GM23338 (cell line): ENCODE measurements around the gene PLXND1. TPM values are rescaled to one million over a fixed set of nuclear protein-coding genes. Genes with fewer than 3 reads are reported as not detected.

Source experiments
- ATAC-seq: fragments of 200-7000 bp; cut with Tn5 transposase; 3 replicates; pipeline ENCODE4 v1.9.1; 2020
- DNase-seq: peaks from one replicate; pipeline ENCODE4 v3.0.0-alpha.2; 2015; ENCODE audit warnings: low spot score
- H2AFZ ChIP-seq: fragments of 200-600 bp; sonication (generic); 2 replicates; pipeline ENCODE4 v1.8.0; 2016; ENCODE audit warnings: antibody characterized with exemption, mild to moderate bottlenecking, moderate library complexity
- H3F3A ChIP-seq: fragments of 200-600 bp; sonication (generic); replicated peaks from 2 replicates; pipeline ENCODE4 v1.8.0; 2017; ENCODE audit warnings: antibody characterized with exemption, mixed run types, low read depth
- H3K27ac ChIP-seq: fragments of 200-600 bp; sonication (generic); 2 replicates; pipeline ENCODE4 v1.6.1; 2016; ENCODE audit warnings: low read depth
- H3K27me3 ChIP-seq: fragments of 200-600 bp; sonication (generic); 2 replicates; pipeline ENCODE4 v1.8.0; 2016; ENCODE audit warnings: mild to moderate bottlenecking, mixed run types, moderate library complexity; ENCODE audit not compliant: insufficient read depth
- H3K36me3 ChIP-seq: fragments of 200-600 bp; sonication (generic); 2 replicates; pipeline ENCODE4 v1.8.0; 2016; ENCODE audit warnings: mild to moderate bottlenecking; ENCODE audit not compliant: insufficient read depth
- H3K4me1 ChIP-seq: fragments of 200-600 bp; sonication (generic); 2 replicates; pipeline ENCODE4 v1.8.0; 2016; ENCODE audit warnings: mild to moderate bottlenecking, moderate library complexity; ENCODE audit not compliant: insufficient read depth
- H3K4me2 ChIP-seq: fragments of 200-600 bp; sonication (generic); 2 replicates; pipeline ENCODE4 v1.7.1; 2017; ENCODE audit warnings: mixed run types
- H3K4me3 ChIP-seq: fragments of 200-600 bp; sonication (generic); 2 replicates; pipeline ENCODE4 v1.6.1; 2016; ENCODE audit warnings: mixed run types
- H3K79me2 ChIP-seq: fragments of 200-600 bp; sonication (generic); replicated peaks from 2 replicates; pipeline ENCODE4 v1.8.0; 2017; ENCODE audit warnings: mild to moderate bottlenecking; ENCODE audit not compliant: insufficient read depth
- H3K9me2 ChIP-seq: fragments of 200-600 bp; sonication (generic); 2 replicates; pipeline ENCODE4 v1.8.0; 2017; ENCODE audit not compliant: insufficient read depth
- H4K20me1 ChIP-seq: fragments of 200-600 bp; sonication (generic); replicated peaks from 2 replicates; pipeline ENCODE4 v1.8.0; 2017; ENCODE audit warnings: mild to moderate bottlenecking; ENCODE audit not compliant: insufficient read depth
- H3K27ac Mint-ChIP-seq: 2 replicates; pipeline ENCODE4 v1.8.0; 2020; ENCODE audit warnings: inconsistent platforms, mild to moderate bottlenecking, moderate library complexity, mixed read lengths
- H3K27me3 Mint-ChIP-seq: 3 replicates; pipeline ENCODE4 v1.8.0; 2022; ENCODE audit warnings: low read depth, mild to moderate bottlenecking, moderate library complexity, mixed read lengths, inconsistent platforms; ENCODE audit not compliant: insufficient read depth, poor library complexity
- H3K36me3 Mint-ChIP-seq: 3 replicates; pipeline ENCODE4 v1.8.0; 2021; ENCODE audit warnings: low read depth, mild to moderate bottlenecking, inconsistent platforms, moderate library complexity, mixed read lengths
- H3K4me1 Mint-ChIP-seq: 3 replicates; pipeline ENCODE4 v1.8.0; 2020; ENCODE audit warnings: mild to moderate bottlenecking, inconsistent platforms, mixed read lengths
- H3K4me3 Mint-ChIP-seq: 3 replicates; pipeline ENCODE4 v1.8.0; 2021; ENCODE audit warnings: moderate library complexity, mild to moderate bottlenecking, inconsistent platforms, mixed read lengths
- H3K9me3 Mint-ChIP-seq: 3 replicates; pipeline ENCODE4 v1.8.0; 2020; ENCODE audit warnings: moderate library complexity, mild to moderate bottlenecking, inconsistent platforms, mixed read lengths
- CREB1 ChIP-seq: fragments of 250-450 bp; sonication (Bioruptor Pico); IDR thresholded peaks from 2 replicates; pipeline ENCODE4 v1.5.0; 2020; ENCODE audit warnings: low read depth, mild to moderate bottlenecking, moderate library complexity
- ETS1 ChIP-seq: IDR thresholded peaks from 2 replicates; pipeline ENCODE4 v1.6.1; 2016; ENCODE audit warnings: antibody characterized with exemption
- EZH2 ChIP-seq: fragments of 200-600 bp; sonication (generic); IDR thresholded peaks from one replicate; pipeline ENCODE4 v1.8.0; 2017; ENCODE audit warnings: antibody characterized with exemption, mild to moderate bottlenecking, low read depth; ENCODE audit not compliant: unreplicated experiment
- EZH2phosphoT487 ChIP-seq: fragments of 200-600 bp; sonication (generic); IDR thresholded peaks from one replicate; pipeline ENCODE4 v1.8.1; 2018; ENCODE audit warnings: antibody characterized with exemption; ENCODE audit not compliant: unreplicated experiment
- JUNB ChIP-seq: IDR thresholded peaks from one replicate; pipeline ENCODE4 v1.6.1; 2016; ENCODE audit warnings: antibody characterized with exemption; ENCODE audit not compliant: unreplicated experiment
- NANOG ChIP-seq: IDR thresholded peaks from 2 replicates; pipeline ENCODE4 v1.6.1; 2016; ENCODE audit warnings: antibody characterized with exemption, borderline replicate concordance
- POLR2AphosphoS5 ChIP-seq: IDR thresholded peaks from 2 replicates; pipeline ENCODE4 v1.6.1; 2016; ENCODE audit warnings: antibody characterized with exemption, low read depth
- STAT1 ChIP-seq: IDR thresholded peaks from one replicate; pipeline ENCODE4 v1.6.1; 2016; ENCODE audit warnings: antibody characterized with exemption; ENCODE audit not compliant: unreplicated experiment
- ZNF114 ChIP-seq: fragments of 250-450 bp; sonication (Bioruptor Pico); IDR thresholded peaks from 2 replicates; pipeline ENCODE4 v1.5.0; 2020; ENCODE audit warnings: mild to moderate bottlenecking, moderate library complexity
- ZNF331 ChIP-seq: fragments of 250-450 bp; sonication (Bioruptor Pico); IDR thresholded peaks from 2 replicates; pipeline ENCODE4 v1.5.0; 2020; ENCODE audit warnings: low read depth, mild to moderate bottlenecking, moderate library complexity
- polyA plus RNA-seq: library from polyadenylated mRNA; unstranded; fragments of >200 nt; fragmentation: Nextera tagmentation; extraction: Ambion mirVana; gene quantifications from 2 replicates; pipeline ENCODE4 v1.2.1, GENCODE V29; 2016
- total RNA-seq: library from RNA; depleted of rRNA; stranded (reverse); fragments of >200 nt; shearing (Covaris generic); gene quantifications from 2 replicates; pipeline ENCODE4 v1.2.3, GENCODE V29; 2014
- TF ChIP-seq, protein P1 (sequence below), 2 experiments: fragments of 200-600 bp in 1 of 2; sonication (generic) in 1 of 2; conservative IDR thresholded peaks; 2 replicates each; pipeline versions ENCODE4 v1.5.1 to v1.6.1; 2016 to 2017; ENCODE audit warnings: antibody characterized with exemption in 2 of 2, low read depth in 2 of 2, mild to moderate bottlenecking in 2 of 2, moderate library complexity in 1 of 2
- TF ChIP-seq, protein P2 (sequence below): IDR thresholded peaks from one replicate; pipeline ENCODE4 v1.6.1; 2018; ENCODE audit warnings: antibody characterized with exemption; ENCODE audit not compliant: unreplicated experiment

The PLXND1 gene
- total and polyA plus RNA-seq, 2 experiments from 2014 or later, result 13.3 to 60.4 TPM

- TF ChIP-seq, protein P1, sequence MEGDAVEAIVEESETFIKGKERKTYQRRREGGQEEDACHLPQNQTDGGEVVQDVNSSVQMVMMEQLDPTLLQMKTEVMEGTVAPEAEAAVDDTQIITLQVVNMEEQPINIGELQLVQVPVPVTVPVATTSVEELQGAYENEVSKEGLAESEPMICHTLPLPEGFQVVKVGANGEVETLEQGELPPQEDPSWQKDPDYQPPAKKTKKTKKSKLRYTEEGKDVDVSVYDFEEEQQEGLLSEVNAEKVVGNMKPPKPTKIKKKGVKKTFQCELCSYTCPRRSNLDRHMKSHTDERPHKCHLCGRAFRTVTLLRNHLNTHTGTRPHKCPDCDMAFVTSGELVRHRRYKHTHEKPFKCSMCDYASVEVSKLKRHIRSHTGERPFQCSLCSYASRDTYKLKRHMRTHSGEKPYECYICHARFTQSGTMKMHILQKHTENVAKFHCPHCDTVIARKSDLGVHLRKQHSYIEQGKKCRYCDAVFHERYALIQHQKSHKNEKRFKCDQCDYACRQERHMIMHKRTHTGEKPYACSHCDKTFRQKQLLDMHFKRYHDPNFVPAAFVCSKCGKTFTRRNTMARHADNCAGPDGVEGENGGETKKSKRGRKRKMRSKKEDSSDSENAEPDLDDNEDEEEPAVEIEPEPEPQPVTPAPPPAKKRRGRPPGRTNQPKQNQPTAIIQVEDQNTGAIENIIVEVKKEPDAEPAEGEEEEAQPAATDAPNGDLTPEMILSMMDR (conservative IDR thresholded peaks at IDR 0.05; ENCODE audit: low read depth in 2 of 2), result no peak
- TF ChIP-seq ETS1, result no peak
Observed at GRCh38 chr3:129602730-129603560, 3.5 kb downstream of the PLXND1 start (continued).

DNA sequence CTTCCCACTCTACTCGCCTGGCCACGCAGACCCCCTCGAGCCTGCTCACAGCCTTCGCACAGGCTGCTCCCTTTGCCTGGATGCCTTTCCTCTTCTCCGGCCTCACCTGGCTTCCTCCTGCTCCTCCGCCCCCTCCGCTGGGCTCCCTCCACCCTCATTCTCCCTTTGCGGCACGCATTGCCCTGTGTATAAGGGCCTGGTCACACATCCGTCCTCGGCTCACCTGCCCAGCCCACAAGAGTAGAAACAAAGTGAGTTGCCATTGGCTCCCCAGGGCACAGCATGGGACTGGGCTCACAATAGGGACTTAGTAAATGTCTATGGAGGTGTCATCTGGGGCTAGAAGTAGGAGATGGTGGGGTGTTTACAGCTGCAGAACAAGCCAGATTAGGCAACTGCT, 4.2 kb downstream of the PLXND1 start:
- Histone ChIP-seq H3K9me2 (no peaks in the 10 kb centered on the region), H2AFZ (no peak overlapping the region), H3K79me2 (peaks cover 39% of the 10 kb centered on the region), H3K4me1 (peaks cover 48% of the 10 kb centered on the region), H3K27ac (0 out of 2 replicates have a peak overlapping the region, but pooled peaks have one; percentile 12), H4K20me1 (peaks cover 10% of the 10 kb centered on the region), H3K4me3 (no peak overlapping the region), H3K36me3 (no peaks in the 10 kb centered on the region), H3F3A (peaks cover 13% of the 10 kb centered on the region), H3K27me3 (peaks cover 27% of the 10 kb centered on the region), H3K4me2 (peak overlapping the region; percentile 70)
- peak overlapping the region; percentile 10; the same call in 1 of the 3 replicates for H3K4me3 Mint-ChIP-seq
- peak overlapping the region; percentile 1; the same call in 1 of the 2 replicates for H3K27ac Mint-ChIP-seq
- H3K4me1 Mint-ChIP-seq, result peaks cover 74% of the 10 kb centered on the region
- peak; percentile 55 for DNase-seq
- peak; percentile 27 for ATAC-seq
- no peak for TF ChIP-seq EZH2phosphoT487
- no peaks in the 10 kb centered on the region for H3K9me3 Mint-ChIP-seq
- H3K36me3 Mint-ChIP-seq, result no peaks in the 10 kb centered on the region; the same call in 2 of the 3 replicates
- H3K27me3 Mint-ChIP-seq, result peaks cover 38% of the 10 kb centered on the region

GRCh38 chr3:129601713-129602112, 4.8 kb downstream of the PLXND1 start:
- ATAC-seq (no peak), DNase-seq (no peak)
- Histone ChIP-seq H4K20me1 (peaks cover 10% of the 10 kb centered on the region), H3K4me1 (peaks cover 51% of the 10 kb centered on the region), H3K36me3 (no peaks in the 10 kb centered on the region), H3K79me2 (peaks cover 39% of the 10 kb centered on the region), H3K4me2 (peak overlapping the region; percentile 70; the same call in 1 of the 2 replicates), H3K27ac (no peak overlapping the region), H3F3A (peaks cover 12% of the 10 kb centered on the region), H2AFZ (no peak overlapping the region), H3K27me3 (peaks cover 25% of the 10 kb centered on the region), H3K4me3 (no peak overlapping the region), H3K9me2 (no peaks in the 10 kb centered on the region)
- Mint-ChIP-seq H3K27ac (peak overlapping the region; percentile 33; the same call in 1 of the 2 replicates), H3K4me1 (peaks cover 77% of the 10 kb centered on the region), H3K36me3 (no peaks in the 10 kb centered on the region; the same call in 2 of the 3 replicates), H3K27me3 (peaks cover 35% of the 10 kb centered on the region), H3K4me3 (no peak overlapping the region), H3K9me3 (no peaks in the 10 kb centered on the region)
- TF ChIP-seq EZH2phosphoT487 (no peak), POLR2AphosphoS5 (no peak), STAT1 (no peak), EZH2 (no peak), NANOG (no peak), JUNB (no peak), ETS1 (no peak), ZNF331 (CRISPR knock-in tag) (no peak), ZNF114 (no peak), CREB1 (CRISPR knock-in tag) (no peak)
- TF ChIP-seq, protein P2, sequence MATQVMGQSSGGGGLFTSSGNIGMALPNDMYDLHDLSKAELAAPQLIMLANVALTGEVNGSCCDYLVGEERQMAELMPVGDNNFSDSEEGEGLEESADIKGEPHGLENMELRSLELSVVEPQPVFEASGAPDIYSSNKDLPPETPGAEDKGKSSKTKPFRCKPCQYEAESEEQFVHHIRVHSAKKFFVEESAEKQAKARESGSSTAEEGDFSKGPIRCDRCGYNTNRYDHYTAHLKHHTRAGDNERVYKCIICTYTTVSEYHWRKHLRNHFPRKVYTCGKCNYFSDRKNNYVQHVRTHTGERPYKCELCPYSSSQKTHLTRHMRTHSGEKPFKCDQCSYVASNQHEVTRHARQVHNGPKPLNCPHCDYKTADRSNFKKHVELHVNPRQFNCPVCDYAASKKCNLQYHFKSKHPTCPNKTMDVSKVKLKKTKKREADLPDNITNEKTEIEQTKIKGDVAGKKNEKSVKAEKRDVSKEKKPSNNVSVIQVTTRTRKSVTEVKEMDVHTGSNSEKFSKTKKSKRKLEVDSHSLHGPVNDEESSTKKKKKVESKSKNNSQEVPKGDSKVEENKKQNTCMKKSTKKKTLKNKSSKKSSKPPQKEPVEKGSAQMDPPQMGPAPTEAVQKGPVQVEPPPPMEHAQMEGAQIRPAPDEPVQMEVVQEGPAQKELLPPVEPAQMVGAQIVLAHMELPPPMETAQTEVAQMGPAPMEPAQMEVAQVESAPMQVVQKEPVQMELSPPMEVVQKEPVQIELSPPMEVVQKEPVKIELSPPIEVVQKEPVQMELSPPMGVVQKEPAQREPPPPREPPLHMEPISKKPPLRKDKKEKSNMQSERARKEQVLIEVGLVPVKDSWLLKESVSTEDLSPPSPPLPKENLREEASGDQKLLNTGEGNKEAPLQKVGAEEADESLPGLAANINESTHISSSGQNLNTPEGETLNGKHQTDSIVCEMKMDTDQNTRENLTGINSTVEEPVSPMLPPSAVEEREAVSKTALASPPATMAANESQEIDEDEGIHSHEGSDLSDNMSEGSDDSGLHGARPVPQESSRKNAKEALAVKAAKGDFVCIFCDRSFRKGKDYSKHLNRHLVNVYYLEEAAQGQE, result no peak
